Endothelial cell (in vitro differentiated cells): ENCODE data around the gene UQCC5. TPM values are rescaled to one million over a fixed set of nuclear protein-coding genes. Genes with fewer than 3 reads are reported as not detected.

ENCODE experiments used
- DNase-seq: peaks from one replicate; pipeline ENCODE4 v3.0.0; 2021; ENCODE audit warnings: low spot score
- H3K27ac Mint-ChIP-seq: one replicate; pipeline ENCODE4 v1.8.0; 2021; ENCODE audit warnings: mixed read lengths, inconsistent platforms; ENCODE audit not compliant: unreplicated experiment
- H3K27me3 Mint-ChIP-seq: one replicate; pipeline ENCODE4 v1.8.0; 2021; ENCODE audit warnings: mild to moderate bottlenecking, moderate library complexity, mixed read lengths, inconsistent platforms; ENCODE audit not compliant: unreplicated experiment
- H3K36me3 Mint-ChIP-seq: one replicate; pipeline ENCODE4 v1.8.0; 2021; ENCODE audit warnings: mild to moderate bottlenecking, low read depth, mixed read lengths, inconsistent platforms; ENCODE audit not compliant: unreplicated experiment
- H3K4me1 Mint-ChIP-seq: one replicate; pipeline ENCODE4 v1.8.0; 2021; ENCODE audit warnings: mild to moderate bottlenecking, mixed read lengths, inconsistent platforms; ENCODE audit not compliant: unreplicated experiment
- H3K4me3 Mint-ChIP-seq: one replicate; pipeline ENCODE4 v1.8.0; 2021; ENCODE audit warnings: mild to moderate bottlenecking, mixed read lengths, inconsistent platforms; ENCODE audit not compliant: unreplicated experiment
- H3K9me3 Mint-ChIP-seq: one replicate; pipeline ENCODE4 v1.8.0; 2021; ENCODE audit warnings: mixed read lengths, inconsistent platforms; ENCODE audit not compliant: unreplicated experiment
- total RNA-seq: library from RNA; stranded (reverse); fragmentation: NEBNext Ultra II Directional; extraction: Animal tissue kit (Norgen Biotek cat#: 25700); gene quantifications from one replicate; pipeline ENCODE4 v1.2.1, GENCODE V29; 2021; ENCODE audit not compliant: unreplicated experiment
- TF ChIP-seq, protein P1 (sequence below): fragments of 200-600 bp; sonication (generic); IDR thresholded peaks from one replicate; pipeline ENCODE4 v1.5.0; 2021; ENCODE audit warnings: antibody characterized with exemption; ENCODE audit not compliant: unreplicated experiment

UQCC5 gene
- total RNA-seq, 1 donor from 2014 or later = 13.3 TPM

DNA sequence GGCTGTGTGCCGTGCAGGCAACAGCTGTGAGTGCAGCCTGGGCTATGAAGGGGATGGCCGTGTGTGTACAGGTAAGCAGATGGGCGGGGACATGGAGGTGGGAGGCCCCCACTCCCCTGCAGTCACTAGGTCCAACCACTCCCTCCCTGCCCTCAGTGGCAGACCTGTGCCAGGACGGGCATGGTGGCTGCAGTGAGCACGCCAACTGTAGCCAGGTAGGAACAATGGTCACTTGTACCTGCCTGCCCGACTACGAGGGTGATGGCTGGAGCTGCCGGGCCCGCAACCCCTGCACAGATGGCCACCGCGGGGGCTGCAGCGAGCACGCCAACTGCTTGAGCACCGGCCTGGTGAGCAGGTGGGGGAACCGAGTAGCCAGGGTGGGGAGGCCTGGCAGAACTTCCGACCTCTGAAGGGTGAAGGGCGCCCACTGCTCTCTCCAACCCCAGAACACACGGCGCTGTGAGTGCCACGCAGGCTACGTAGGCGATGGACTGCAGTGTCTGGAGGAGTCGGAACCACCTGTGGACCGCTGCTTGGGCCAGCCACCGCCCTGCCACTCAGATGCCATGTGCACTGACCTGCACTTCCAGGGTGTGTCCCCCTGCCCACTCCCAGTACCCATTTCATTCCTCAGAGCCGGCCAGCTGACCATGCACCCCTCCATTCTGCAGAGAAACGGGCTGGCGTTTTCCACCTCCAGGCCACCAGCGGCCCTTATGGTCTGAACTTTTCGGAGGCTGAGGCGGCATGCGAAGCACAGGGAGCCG, 14.3 kb upstream of the UQCC5 start:
- no peaks in the 10 kb centered on the region for H3K4me1 Mint-ChIP-seq
- no peak overlapping the region for H3K27ac Mint-ChIP-seq
- H3K9me3 Mint-ChIP-seq = no peaks in the 10 kb centered on the region
- TF ChIP-seq, protein P1, sequence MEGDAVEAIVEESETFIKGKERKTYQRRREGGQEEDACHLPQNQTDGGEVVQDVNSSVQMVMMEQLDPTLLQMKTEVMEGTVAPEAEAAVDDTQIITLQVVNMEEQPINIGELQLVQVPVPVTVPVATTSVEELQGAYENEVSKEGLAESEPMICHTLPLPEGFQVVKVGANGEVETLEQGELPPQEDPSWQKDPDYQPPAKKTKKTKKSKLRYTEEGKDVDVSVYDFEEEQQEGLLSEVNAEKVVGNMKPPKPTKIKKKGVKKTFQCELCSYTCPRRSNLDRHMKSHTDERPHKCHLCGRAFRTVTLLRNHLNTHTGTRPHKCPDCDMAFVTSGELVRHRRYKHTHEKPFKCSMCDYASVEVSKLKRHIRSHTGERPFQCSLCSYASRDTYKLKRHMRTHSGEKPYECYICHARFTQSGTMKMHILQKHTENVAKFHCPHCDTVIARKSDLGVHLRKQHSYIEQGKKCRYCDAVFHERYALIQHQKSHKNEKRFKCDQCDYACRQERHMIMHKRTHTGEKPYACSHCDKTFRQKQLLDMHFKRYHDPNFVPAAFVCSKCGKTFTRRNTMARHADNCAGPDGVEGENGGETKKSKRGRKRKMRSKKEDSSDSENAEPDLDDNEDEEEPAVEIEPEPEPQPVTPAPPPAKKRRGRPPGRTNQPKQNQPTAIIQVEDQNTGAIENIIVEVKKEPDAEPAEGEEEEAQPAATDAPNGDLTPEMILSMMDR = no peak
- peaks cover 54% of the 10 kb centered on the region for H3K36me3 Mint-ChIP-seq
- peaks cover 23% of the 10 kb centered on the region for H3K27me3 Mint-ChIP-seq
- DNase-seq = no peak
- H3K4me3 Mint-ChIP-seq = no peak overlapping the region

DNA sequence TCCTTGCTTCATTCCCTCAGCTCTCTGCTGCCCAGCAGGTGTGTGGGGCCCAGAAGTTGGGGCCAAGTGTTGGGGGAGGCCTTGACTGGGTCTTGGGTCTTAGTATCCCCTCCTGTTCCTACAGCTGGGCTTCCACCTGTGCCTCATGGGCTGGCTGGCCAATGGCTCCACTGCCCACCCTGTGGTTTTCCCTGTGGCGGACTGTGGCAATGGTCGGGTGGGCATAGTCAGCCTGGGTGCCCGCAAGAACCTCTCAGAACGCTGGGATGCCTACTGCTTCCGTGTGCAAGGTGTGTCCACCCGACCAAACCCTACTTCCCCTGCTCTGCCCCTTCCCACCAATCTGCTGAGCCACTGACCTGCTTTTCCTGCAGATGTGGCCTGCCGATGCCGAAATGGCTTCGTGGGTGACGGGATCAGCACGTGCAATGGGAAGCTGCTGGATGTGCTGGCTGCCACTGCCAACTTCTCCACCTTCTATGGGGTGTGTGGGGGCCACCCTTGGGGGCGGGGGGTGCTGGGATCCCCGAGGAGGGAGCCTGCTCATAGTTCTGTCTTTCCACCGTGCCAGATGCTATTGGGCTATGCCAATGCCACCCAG, 13.7 kb upstream of the UQCC5 start:
- Mint-ChIP-seq H3K9me3 (no peaks in the 10 kb centered on the region), H3K4me3 (no peak overlapping the region), H3K27me3 (peaks cover 23% of the 10 kb centered on the region), H3K27ac (no peak overlapping the region), H3K36me3 (peaks cover 56% of the 10 kb centered on the region), H3K4me1 (no peaks in the 10 kb centered on the region)
- TF ChIP-seq, protein P1 = no peak
- DNase-seq = no peak

- H3K4me1 Mint-ChIP-seq = no peaks in the 10 kb centered on the region
- peak overlapping the region; percentile 83 for H3K4me3 Mint-ChIP-seq
- H3K36me3 Mint-ChIP-seq = peaks cover 51% of the 10 kb centered on the region
- H3K27ac Mint-ChIP-seq = no peak overlapping the region
- TF ChIP-seq, protein P1 = no peak
- no peak for DNase-seq
- no peaks in the 10 kb centered on the region for H3K9me3 Mint-ChIP-seq
- H3K27me3 Mint-ChIP-seq = peaks cover 20% of the 10 kb centered on the region
These were observed 12.8 kb upstream of the UQCC5 start for GRCh38 chr3:52523386-52524257.

DNA sequence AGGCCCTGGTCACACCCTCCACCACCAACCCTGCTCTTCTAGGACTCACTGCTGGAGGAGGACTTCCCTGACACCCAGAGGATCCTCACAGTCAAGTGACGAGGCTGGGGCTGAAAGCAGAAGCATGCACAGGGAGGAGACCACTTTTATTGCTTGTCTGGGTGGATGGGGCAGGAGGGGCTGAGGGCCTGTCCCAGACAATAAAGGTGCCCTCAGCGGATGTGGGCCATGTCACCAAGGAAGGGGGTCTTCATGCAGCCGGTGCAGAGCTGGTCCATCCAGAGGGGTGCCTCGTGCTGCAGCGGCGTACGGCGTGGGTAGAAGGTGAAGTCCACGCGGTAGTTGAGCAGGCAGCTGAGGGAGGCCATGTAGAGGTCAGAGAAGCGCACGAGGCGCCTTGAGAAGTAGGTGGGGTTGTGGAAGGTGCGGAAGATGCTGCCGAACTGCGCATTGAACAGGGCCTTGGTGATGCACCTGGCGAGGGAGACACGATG, 12.1 kb upstream of the UQCC5 start:
- Mint-ChIP-seq H3K4me1 (no peaks in the 10 kb centered on the region), H3K27me3 (peaks cover 23% of the 10 kb centered on the region), H3K4me3 (peak overlapping the region; percentile 83), H3K9me3 (no peaks in the 10 kb centered on the region), H3K27ac (peak overlapping the region; percentile 36), H3K36me3 (peaks cover 49% of the 10 kb centered on the region)
- DNase-seq = no peak
- TF ChIP-seq, protein P1 = no peak
